ENCODE data around the gene NSMCE4A.

- TF ChIP-seq CTCF (conservative IDR thresholded peaks at IDR 0.05; ENCODE audit: low read depth, low read length) (no peak), MAFK (IDR thresholded peaks at IDR 0.05; ENCODE audit: low read depth, low read length) (no peak), POLR2A (IDR thresholded peaks at IDR 0.05; ENCODE audit: low read depth, low read length) (no peak), RAD21 (IDR thresholded peaks at IDR 0.05; ENCODE audit: low read length) (no peak), RCOR1 (IDR thresholded peaks at IDR 0.05; ENCODE audit: insufficient replicate concordance, low read length) (no peak)
Measured at GRCh38 chr10:121978511-121978910, 3.5 kb upstream of the NSMCE4A start.

Data from IMR-90 (cell line).